Heart left ventricle (tissue), 13 donors: Measurements from ENCODE around the gene DCAF8.

Experiments used
- POLR2A ChIP-seq, 2 donors: fragments of 450-650 bp; IDR thresholded peaks; one replicate each; pipeline ENCODE4 v1.6.1; 2017; ENCODE audit warnings: antibody characterized with exemption in 2 of 2, mild to moderate bottlenecking in 2 of 2, moderate library complexity in 2 of 2
- TF ChIP-seq, protein P1 (sequence below), 12 donors: fragments of 200-600 bp; sonication (generic) in 4 of 12; IDR thresholded peaks; one replicate each; pipeline versions ENCODE4 v1.5.0 to v1.8.0; 2018 to 2022; ENCODE audit warnings: antibody characterized with exemption in 12 of 12, mild to moderate bottlenecking in 5 of 12
- donor health status: ischemic (EF 13 %, LVEDD 7.1; RV severe dilation, severe dysfunction).
- donor health status: DM: no; HTN: yes; CAD: no.
- donor health status: DM: no; HTN: no; CAD: no.
- donor health status: ischemic (EF 25% LVEDD 6.9; RV normal size, moderate dysfunction).
- donor health status: ischemic (EF 25% LVEDD 5.7; RV mildly dilated, moderate dysfunction).
- donor health status: ischemic (EF 35%, LVEDD 5.7; RV mildly dilated, moderate dysfunction).
- donor health status: nonischemic (EF 11% LVEDD 7.7; RV severe dilation, severe dysfunction).
- donor health status: DM: yes; HTN: yes; CAD: no.
- donor health status: PGD.
- donor health status: ischemic (EF 29% LVEDD 5.4; RV normal size, mild dysfunction).
- donor health status: nonischemic (EF 23%, LVEDD 6.1; RV moderate dilation, normal function).

DNA sequence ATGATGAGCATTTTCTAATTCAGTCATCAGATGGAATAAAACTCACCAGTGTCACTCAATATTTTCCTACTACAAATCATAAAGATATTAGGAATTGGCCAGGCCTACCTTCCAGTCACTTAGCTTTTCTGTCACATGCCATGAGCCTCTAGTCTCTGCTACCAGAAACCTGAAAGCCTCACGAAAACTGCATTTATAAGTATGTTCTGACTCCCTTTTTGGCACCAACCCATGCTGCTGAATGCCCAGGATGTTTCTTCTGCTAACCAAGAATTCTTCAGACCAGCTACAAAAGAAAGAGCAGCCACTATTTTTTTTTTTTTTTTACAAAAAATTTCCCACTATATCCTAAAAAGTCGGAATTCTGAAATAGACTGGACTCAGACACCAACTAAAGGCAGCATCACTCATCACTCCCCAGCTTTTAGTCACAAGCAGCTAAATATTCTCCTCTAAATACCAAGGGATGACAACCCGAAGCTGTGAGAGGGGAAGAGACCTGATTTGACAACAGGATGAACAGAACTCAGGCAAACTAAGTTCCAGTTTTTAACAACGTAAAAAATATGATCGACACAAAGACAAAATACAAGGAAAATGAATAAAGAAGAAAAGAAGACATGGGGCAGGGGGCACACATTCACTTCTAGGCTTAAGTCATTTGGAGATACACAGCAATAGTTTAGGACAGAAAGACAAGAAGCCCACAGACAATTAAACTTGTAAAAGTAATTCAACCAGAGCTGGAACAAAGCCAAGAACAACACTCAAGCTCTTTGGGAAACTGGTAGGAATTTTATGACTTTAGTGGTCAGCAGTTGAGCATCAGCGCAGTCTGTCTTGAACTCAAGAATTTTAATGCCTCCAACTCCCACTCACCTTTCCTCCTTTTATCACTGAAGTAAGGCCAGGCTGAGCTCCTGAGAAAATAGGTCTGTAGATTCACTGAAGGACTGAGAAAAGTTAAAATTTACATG, 1.7 kb downstream of the DCAF8 start:
- TF ChIP-seq, protein P1, sequence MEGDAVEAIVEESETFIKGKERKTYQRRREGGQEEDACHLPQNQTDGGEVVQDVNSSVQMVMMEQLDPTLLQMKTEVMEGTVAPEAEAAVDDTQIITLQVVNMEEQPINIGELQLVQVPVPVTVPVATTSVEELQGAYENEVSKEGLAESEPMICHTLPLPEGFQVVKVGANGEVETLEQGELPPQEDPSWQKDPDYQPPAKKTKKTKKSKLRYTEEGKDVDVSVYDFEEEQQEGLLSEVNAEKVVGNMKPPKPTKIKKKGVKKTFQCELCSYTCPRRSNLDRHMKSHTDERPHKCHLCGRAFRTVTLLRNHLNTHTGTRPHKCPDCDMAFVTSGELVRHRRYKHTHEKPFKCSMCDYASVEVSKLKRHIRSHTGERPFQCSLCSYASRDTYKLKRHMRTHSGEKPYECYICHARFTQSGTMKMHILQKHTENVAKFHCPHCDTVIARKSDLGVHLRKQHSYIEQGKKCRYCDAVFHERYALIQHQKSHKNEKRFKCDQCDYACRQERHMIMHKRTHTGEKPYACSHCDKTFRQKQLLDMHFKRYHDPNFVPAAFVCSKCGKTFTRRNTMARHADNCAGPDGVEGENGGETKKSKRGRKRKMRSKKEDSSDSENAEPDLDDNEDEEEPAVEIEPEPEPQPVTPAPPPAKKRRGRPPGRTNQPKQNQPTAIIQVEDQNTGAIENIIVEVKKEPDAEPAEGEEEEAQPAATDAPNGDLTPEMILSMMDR (IDR thresholded peaks at IDR 0.05) = no peak
- no peak for TF ChIP-seq POLR2A (IDR thresholded peaks at IDR 0.05)
